Activated CD4-positive, alpha-beta memory T cell treated with anti-CD3 and anti-CD28 coated beads, Interleukin-2, amount 10 ng/mL, durations not matched to agents 7 days and 5 days (primary cell): ENCODE data around the gene SDK1. TPM values are rescaled to one million over a fixed set of nuclear protein-coding genes. Genes with fewer than 3 reads are reported as not detected.

ENCODE experiments used
- CTCF ChIA-PET: fragments of 350-600 bp; sonication (Branson Sonifier 250); formaldehyde crosslinking; loops from one replicate; lab custom pipeline; 2021; ENCODE audit warnings: antibody characterized with exemption, inconsistent platforms; lab: Charles Lee
- POLR2A ChIA-PET: fragments of 350-600 bp; sonication (Branson Sonifier 250); formaldehyde crosslinking; loops from one replicate; lab custom pipeline; 2021; ENCODE audit warnings: antibody characterized with exemption; lab: Charles Lee
- DNase-seq: peaks from one replicate; pipeline ENCODE4 v3.0.0-alpha.2; 2020
- H3K27ac Mint-ChIP-seq: one replicate; pipeline ENCODE4 v1.8.0; 2021; ENCODE audit warnings: mild to moderate bottlenecking, mixed read lengths
- H3K27me3 Mint-ChIP-seq: one replicate; pipeline ENCODE4 v1.8.0; 2021; ENCODE audit warnings: mixed read lengths
- H3K36me3 Mint-ChIP-seq: one replicate; pipeline ENCODE4 v1.8.0; 2021; ENCODE audit warnings: low read depth, mixed read lengths
- H3K4me1 Mint-ChIP-seq: one replicate; pipeline ENCODE4 v1.8.0; 2021; ENCODE audit warnings: mixed read lengths
- H3K4me3 Mint-ChIP-seq: one replicate; pipeline ENCODE4 v1.8.0; 2021; ENCODE audit warnings: mild to moderate bottlenecking, mixed read lengths
- H3K9me3 Mint-ChIP-seq: one replicate; pipeline ENCODE4 v1.8.0; 2021; ENCODE audit warnings: mixed read lengths
- total RNA-seq, 2 experiments: library from RNA; stranded (reverse); gene quantifications; one replicate each; pipeline ENCODE4 v1.2.3, GENCODE V29; 2021

Gene SDK1
- total RNA-seq, 2 experiments from 2014 or later, result 0.03 to 0.05 TPM

DNA sequence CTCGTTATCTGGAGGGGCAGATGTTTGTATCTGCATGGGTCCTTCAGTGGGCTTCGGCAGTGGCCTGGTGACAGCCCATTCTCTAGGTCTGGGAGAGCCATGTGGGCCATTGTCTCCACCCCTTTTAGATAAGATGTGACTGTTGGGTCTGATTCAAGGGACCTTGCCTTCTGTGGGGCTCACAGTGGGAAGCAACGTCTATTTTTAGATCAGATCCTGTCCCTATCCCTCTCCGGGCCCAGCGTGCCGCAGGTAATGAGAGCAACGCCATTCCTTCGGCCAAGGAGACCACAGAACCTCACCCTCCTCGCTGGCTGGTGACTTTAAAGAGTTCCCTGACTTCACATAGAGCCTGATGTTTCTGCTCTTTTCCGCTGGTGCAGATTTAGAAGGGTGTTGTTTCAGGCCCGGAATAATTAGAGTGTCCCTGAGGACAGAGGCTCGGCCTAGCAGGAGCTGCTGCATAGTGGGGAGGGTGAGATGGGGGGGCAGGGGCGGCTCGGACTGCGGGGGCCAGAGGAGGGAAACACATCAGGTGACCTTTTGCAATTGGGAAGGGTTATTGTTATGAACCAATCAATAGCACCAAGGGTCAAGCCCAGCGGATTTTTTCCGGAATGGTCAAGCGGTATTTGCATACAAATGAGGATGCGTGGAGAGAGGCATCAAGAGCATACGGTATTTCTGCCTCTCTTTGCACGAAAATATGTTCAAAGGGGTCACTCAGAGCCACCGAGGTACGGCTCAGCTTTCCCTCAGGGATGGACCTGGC, 878.0 kb downstream of the SDK1 start:
- H3K27ac Mint-ChIP-seq, result no peak overlapping the region
- H3K9me3 Mint-ChIP-seq, result peaks cover 3% of the 10 kb centered on the region
- H3K4me3 Mint-ChIP-seq, result no peak overlapping the region
- no peaks in the 10 kb centered on the region for H3K27me3 Mint-ChIP-seq
- POLR2A ChIA-PET, result no interaction called here
- H3K36me3 Mint-ChIP-seq, result no peaks in the 10 kb centered on the region
- CTCF ChIA-PET, result no interaction called here
- DNase-seq, result no peak
- H3K4me1 Mint-ChIP-seq, result no peaks in the 10 kb centered on the region

DNA sequence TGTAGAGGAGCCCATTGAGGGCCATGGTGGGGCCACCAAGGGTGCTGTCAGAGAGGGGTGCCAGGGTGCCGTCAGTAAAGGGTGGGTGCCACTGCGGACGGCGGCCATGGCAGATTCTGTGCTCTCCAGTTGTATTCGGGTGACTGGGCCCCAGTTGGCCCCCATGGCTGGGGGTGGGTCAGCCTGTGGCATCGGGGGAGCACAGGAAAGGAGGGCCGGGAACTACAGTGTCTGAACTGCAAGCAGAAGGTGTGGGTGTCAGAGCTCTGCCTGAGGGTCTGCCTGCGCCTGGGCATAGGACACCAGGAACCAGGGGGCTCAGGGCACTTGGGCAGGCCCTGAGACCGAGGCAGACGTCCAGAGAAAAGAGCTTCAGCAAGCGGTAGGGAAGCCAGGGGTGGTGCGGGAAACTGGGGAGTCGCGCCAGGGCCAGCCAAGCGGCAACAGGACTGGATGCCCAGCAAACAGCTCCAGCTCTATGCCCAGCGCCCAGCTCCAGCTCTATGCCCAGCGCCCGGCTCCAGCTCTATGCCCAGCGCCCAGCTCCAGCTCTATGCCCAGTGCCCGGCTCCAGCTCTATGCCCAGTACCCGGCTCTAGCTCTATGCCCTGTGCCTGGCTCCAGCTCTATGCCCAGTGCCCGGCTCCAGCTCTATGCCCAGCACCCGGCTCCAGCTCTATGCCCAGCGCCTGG, 878.8 kb downstream of the SDK1 start:
- CTCF ChIA-PET, result no interaction called here
- POLR2A ChIA-PET, result no interaction called here
- DNase-seq, result no peak
- peaks cover 3% of the 10 kb centered on the region for H3K9me3 Mint-ChIP-seq
- H3K4me3 Mint-ChIP-seq, result no peak overlapping the region
- H3K36me3 Mint-ChIP-seq, result no peaks in the 10 kb centered on the region
- no peaks in the 10 kb centered on the region for H3K27me3 Mint-ChIP-seq
- no peaks in the 10 kb centered on the region for H3K4me1 Mint-ChIP-seq
- no peak overlapping the region for H3K27ac Mint-ChIP-seq

DNA sequence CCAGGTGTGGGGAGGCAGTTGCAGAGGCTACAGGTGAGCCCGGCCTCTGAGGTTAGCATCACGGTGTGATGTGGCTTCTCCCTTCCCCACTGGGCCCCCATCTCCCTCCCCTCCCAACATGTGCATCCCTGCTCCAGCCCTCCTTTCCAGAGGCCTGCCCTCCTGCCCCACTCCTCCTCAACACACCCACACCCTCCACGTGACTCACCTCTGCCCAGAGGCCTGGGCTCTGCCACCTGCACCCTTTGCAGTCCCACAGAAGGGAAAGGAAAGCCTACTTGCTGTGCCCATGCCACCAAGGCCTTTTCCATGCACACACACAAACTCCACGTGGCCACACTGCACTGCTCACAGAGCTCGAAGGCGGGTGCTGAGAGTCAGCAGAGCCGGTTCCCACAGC, 880.4 kb downstream of the SDK1 start:
- Mint-ChIP-seq H3K27me3 (no peaks in the 10 kb centered on the region), H3K4me1 (no peaks in the 10 kb centered on the region), H3K4me3 (no peak overlapping the region), H3K27ac (no peak overlapping the region), H3K36me3 (no peaks in the 10 kb centered on the region), H3K9me3 (peaks cover 3% of the 10 kb centered on the region)
- CTCF ChIA-PET, result no interaction called here
- no peak for DNase-seq
- POLR2A ChIA-PET, result no interaction called here

DNA sequence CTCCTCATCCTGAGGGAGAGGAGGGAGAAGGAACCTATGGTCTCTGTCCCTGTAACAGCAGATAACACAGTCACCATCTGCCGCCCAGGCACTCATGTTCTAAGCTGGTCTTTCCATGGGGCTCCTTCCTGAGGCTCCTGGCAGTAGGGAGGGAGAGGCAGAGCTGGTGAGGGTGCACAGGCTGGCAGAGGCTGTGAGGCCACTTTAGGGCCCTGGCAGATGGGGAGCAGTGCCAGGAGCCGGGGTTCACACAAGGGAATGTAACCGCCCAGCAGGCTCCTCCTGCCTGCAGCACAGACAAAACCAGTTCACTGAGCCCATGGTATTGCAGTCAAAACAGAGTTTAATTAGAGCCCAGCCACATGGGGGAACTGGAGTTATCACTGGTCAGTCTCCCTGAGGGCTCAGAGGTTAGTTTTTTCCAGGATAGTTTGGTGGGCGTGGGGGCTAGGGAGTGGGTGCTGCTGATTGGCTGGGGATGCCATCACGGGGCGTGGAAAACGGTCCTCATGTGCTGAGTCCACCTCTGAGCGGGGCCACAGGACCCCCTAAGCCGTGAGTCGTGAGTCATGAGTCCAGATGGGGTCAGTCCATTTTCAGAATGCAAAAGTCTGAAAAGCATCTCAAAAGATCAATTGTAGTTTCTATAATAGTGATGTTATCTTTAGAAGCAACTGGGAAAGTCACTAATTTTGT, 881.7 kb downstream of the SDK1 start:
- ChIA-PET CTCF (interaction anchor here (0.7 kb wide), 1 partner anchor 19 kb away, joined by 4 read pairs; no protein-coding TSS in a partner anchor), POLR2A (no interaction called here)
- no peak for DNase-seq
- Mint-ChIP-seq H3K27me3 (no peaks in the 10 kb centered on the region), H3K27ac (no peak overlapping the region), H3K36me3 (no peaks in the 10 kb centered on the region), H3K9me3 (peaks cover 3% of the 10 kb centered on the region), H3K4me1 (no peaks in the 10 kb centered on the region), H3K4me3 (no peak overlapping the region)

DNA sequence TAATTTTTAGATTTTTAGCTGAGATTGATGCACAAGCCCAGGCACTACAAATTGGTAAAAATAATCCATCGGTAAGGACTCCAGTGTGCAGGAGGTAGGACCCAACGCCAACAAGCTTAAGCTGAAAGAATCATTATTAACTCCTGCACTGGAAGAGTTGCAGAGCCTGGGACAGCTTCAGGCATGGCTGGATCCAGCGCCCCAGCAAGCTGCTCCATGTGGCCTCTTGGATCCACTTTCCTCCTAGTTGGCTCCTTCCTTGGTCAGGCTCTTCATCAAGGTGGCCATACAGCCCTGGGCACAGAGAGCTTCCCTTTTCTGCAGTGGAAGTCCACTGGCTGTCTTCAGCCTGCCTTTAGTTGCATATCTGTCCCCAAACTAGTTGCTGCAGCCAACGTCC, 883.6 kb downstream of the SDK1 start:
- H3K27ac Mint-ChIP-seq, result no peak overlapping the region
- no peaks in the 10 kb centered on the region for H3K27me3 Mint-ChIP-seq
- H3K4me3 Mint-ChIP-seq, result no peak overlapping the region
- no peaks in the 10 kb centered on the region for H3K4me1 Mint-ChIP-seq
- no peaks in the 10 kb centered on the region for H3K36me3 Mint-ChIP-seq
- no peak for DNase-seq
- peaks cover 3% of the 10 kb centered on the region for H3K9me3 Mint-ChIP-seq
- POLR2A ChIA-PET, result no interaction called here
- CTCF ChIA-PET, result no interaction called here

DNA sequence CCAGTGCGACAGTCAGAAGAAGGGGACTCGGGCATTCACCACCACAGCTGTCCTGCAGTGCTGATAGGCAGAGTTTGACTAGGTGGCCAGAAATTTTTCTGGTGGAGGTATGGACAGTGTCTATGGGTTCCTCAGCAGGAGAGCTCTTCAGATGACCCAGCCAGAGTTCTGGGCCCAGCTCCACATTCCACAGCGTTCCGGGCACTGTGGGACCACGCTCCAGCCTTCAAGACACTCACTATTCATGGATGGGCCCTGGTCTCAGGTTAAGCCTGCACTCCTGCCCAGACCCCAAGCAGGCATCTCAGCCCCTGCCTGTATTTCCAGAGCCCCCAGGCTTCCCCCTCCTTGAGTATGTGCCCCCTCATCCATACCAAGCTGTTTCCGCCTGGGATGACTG, 884.1 kb downstream of the SDK1 start:
- no peaks in the 10 kb centered on the region for H3K4me1 Mint-ChIP-seq
- H3K27ac Mint-ChIP-seq, result no peak overlapping the region
- POLR2A ChIA-PET, result no interaction called here
- DNase-seq, result no peak
- peaks cover 3% of the 10 kb centered on the region for H3K9me3 Mint-ChIP-seq
- no peaks in the 10 kb centered on the region for H3K27me3 Mint-ChIP-seq
- no peaks in the 10 kb centered on the region for H3K36me3 Mint-ChIP-seq
- CTCF ChIA-PET, result no interaction called here
- no peak overlapping the region for H3K4me3 Mint-ChIP-seq

DNA sequence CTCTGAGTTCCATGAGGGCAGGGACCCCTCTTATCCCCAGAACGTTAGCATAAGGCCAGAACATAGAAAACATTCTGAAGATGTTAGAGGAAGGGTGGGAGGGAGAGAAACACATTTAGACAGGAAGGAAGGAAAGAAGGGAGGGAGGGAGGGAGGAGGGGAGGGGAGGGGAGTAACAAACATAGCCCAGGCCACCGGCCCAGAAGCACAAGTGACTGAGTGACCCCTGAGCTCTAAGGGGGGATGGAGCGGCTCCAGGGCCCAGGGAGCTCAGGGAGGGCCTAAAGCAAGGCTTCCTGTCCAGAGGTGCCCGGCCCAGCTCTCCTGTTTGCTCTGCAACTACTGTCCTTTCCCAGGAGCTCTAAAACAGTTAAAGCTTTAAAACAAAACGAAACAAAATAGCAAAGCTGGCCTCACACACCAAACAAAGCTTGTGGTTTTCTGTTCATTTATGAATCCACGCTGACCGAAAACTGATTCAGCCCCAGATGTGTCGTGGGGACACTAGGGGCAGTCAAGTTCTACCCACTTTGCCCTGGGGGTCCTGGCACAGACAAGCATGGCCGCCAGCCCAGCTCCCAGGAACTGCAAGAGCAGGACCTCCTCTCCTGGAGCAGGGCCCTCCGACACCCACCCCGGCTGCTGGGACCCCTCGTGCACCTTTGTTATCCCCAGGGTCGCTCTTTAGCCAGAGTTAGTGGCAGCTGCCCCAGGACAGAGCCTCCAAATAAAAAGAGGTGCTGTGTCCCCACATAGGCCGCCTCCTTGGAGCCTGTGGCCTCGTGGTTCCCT, 884.9 kb downstream of the SDK1 start:
- no peak for DNase-seq
- no peak overlapping the region for H3K27ac Mint-ChIP-seq
- H3K9me3 Mint-ChIP-seq, result no peaks in the 10 kb centered on the region
- ChIA-PET CTCF (no interaction called here), POLR2A (no interaction called here)
- H3K4me1 Mint-ChIP-seq, result no peaks in the 10 kb centered on the region
- H3K27me3 Mint-ChIP-seq, result no peaks in the 10 kb centered on the region
- no peaks in the 10 kb centered on the region for H3K36me3 Mint-ChIP-seq
- H3K4me3 Mint-ChIP-seq, result no peak overlapping the region

DNA sequence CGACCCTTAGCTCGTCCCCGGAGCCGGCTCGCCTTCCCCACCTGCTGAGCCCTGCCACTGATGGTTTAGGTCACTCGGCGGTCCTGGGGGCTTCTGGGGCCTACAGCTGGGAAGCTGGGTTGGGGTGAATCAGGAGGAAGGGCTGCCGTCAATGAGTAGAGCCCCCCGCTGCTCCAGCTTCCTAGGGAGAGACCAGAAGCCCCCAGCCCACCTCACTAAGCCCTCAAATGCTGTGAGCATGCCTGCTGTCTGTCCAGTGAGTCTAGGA, 885.4 kb downstream of the SDK1 start:
- CTCF ChIA-PET, result no interaction called here
- H3K4me1 Mint-ChIP-seq, result no peaks in the 10 kb centered on the region
- no peak overlapping the region for H3K27ac Mint-ChIP-seq
- H3K4me3 Mint-ChIP-seq, result no peak overlapping the region
- H3K27me3 Mint-ChIP-seq, result no peaks in the 10 kb centered on the region
- H3K9me3 Mint-ChIP-seq, result no peaks in the 10 kb centered on the region
- no peaks in the 10 kb centered on the region for H3K36me3 Mint-ChIP-seq
- POLR2A ChIA-PET, result no interaction called here
- no peak for DNase-seq

DNA sequence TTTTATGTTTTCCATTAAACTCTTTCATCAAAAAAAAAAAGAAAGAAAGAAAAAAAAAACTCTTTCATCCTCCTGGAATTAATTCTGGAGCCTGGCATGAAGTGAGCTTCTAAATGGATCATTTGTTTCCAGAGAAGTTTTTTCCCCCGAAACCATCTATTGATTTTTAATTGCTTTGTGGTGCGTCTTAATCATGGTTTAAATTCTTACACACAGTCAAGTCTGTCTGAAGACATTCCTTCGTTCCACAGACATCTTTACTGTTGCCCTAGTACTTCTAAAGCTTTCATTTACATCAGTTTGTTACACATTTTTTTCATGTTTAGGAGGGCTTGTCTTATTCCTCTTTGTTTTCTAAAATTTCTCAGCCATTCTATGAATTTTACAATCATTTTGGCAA, 887.6 kb downstream of the SDK1 start:
- H3K27me3 Mint-ChIP-seq, result no peaks in the 10 kb centered on the region
- no peak overlapping the region for H3K4me3 Mint-ChIP-seq
- CTCF ChIA-PET, result no interaction called here
- H3K27ac Mint-ChIP-seq, result no peak overlapping the region
- H3K36me3 Mint-ChIP-seq, result no peaks in the 10 kb centered on the region
- no peaks in the 10 kb centered on the region for H3K9me3 Mint-ChIP-seq
- no peaks in the 10 kb centered on the region for H3K4me1 Mint-ChIP-seq
- POLR2A ChIA-PET, result no interaction called here
- DNase-seq, result no peak

DNA sequence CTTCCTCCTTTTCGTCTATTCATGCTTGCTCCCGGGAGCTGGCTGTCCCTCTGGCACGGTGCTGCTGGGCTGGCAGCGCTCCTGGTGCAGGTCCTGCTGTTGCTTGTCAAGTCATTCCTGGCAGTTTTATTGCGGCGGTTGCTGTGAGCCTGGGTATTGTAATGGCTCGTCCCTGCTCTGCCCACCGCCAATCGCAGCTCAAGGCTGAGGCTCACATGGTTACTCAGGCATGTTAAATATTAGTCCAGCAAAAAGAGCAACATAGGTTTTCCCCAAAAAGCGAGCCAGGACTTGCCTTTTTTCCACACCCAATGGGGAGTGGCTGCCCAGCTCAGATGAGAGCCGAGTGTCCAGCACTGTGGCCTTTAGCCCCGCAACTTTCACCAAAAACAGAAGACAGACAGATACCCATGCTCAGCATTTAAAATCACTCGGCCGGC, 888.1 kb downstream of the SDK1 start:
- no peaks in the 10 kb centered on the region for H3K4me1 Mint-ChIP-seq
- no peak overlapping the region for H3K27ac Mint-ChIP-seq
- H3K4me3 Mint-ChIP-seq, result no peak overlapping the region
- H3K9me3 Mint-ChIP-seq, result no peaks in the 10 kb centered on the region
- H3K27me3 Mint-ChIP-seq, result no peaks in the 10 kb centered on the region
- no peak for DNase-seq
- CTCF ChIA-PET, result no interaction called here
- POLR2A ChIA-PET, result no interaction called here
- no peaks in the 10 kb centered on the region for H3K36me3 Mint-ChIP-seq

DNA sequence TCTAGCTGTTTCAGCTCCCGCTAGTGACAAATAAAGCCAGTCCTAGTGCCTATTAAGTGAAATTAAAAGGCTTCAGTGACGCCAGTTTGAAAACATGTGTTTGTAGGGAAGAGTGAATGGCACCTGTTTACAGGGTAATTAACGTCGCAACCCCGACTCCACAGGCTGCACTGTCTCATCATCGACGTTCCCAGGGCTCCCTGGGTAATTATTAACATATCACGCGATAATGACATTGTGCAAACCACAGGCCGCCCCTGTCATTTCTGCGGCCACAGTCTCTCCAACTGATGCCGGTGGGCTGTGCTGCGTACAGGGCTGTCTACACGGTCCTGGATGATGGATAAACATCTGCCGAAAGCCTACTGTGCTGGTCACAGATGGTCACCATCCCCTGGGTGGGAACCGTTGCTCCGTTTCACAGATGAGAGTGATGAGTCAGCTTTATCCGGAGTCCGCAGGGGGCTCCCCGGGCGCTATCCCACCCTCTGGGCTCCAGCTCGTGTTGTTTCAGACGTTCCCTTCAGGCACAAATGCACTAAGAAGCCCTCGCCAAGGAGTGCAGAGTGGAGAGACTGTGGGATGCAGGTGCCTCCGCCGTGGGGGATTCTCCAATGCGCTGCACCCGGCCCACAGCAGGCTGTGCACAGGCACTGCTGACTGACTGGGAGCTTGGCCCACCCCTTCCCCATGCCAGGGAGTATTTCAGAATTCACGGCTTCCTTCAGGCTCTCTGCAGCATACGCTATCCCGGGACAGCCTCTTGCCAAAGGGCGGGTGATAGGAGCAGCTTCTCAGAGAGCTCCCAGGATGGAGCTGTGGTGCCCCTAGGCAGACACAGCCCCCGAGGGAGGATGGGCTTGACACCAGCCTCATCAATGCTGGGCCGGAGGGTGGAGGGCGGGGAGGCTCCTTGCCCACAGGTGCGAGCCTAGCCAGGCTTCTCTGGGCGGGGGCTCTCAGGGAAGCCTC, 889.2 kb downstream of the SDK1 start:
- no peak for DNase-seq
- CTCF ChIA-PET, result no interaction called here
- Mint-ChIP-seq H3K36me3 (no peaks in the 10 kb centered on the region), H3K27me3 (no peaks in the 10 kb centered on the region), H3K4me3 (no peak overlapping the region), H3K27ac (no peak overlapping the region), H3K4me1 (no peaks in the 10 kb centered on the region), H3K9me3 (no peaks in the 10 kb centered on the region)
- POLR2A ChIA-PET, result no interaction called here

DNA sequence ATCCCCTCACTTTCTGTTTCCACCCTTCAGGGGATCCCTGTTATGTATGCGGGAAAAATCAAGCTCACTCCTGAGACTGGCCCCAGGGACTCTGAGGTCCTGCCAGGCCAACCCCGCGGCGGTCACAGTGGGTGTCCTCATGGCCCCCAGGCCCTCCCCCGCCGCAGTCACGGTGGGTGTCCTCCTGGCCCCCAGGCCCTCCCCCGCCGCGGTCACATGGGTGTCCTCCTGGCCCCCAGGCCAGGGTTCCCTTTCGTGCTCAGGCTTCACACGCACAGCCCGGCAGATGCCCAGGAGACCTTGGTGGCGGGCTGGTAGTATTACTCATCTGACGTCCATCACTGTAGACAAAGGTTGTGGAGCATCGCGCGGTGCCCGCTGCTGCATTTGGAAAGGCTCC, 890.0 kb downstream of the SDK1 start:
- Mint-ChIP-seq H3K36me3 (no peaks in the 10 kb centered on the region), H3K9me3 (no peaks in the 10 kb centered on the region), H3K4me3 (no peak overlapping the region), H3K4me1 (no peaks in the 10 kb centered on the region), H3K27me3 (no peaks in the 10 kb centered on the region), H3K27ac (no peak overlapping the region)
- POLR2A ChIA-PET, result no interaction called here
- no peak for DNase-seq
- CTCF ChIA-PET, result no interaction called here
